ENCODE results near the gene SLC35G2. TPM values are rescaled to one million over a fixed set of nuclear protein-coding genes. Genes with fewer than 3 reads are reported as not detected.
"Not testable (repeated sequence)": the region's sequence is repeated elsewhere in the genome, so short reads cannot be mapped to it uniquely, and the experiment has no call there.

The SLC35G2 gene
- total and polyA plus RNA-seq, 9 donors: 1.5 to 2.9 (median 2.2) TPM

- H3K9me3 ChIP-seq (replicated peaks; ENCODE audit: control insufficient read depth, low read depth, low read length): no peaks in the 10 kb centered on the region
- H3K27ac ChIP-seq (ENCODE audit: low read length): no peak overlapping the region
- no peaks in the 10 kb centered on the region for H3K36me3 ChIP-seq (ENCODE audit: control insufficient read depth, insufficient read depth, low read length)
- DNase-seq: no peak
- no peaks in the 10 kb centered on the region for H3K27me3 ChIP-seq (ENCODE audit: control insufficient read depth, insufficient read depth, low read length)
- no peaks in the 10 kb centered on the region for H3K4me1 ChIP-seq (ENCODE audit: control insufficient read depth, insufficient read depth, low read length)
- WGBS (ENCODE audit: insufficient coverage): no CpG with 5 or more reads among the region's 4 CpGs
- no peak overlapping the region for H3K4me3 ChIP-seq (ENCODE audit: low read length)
Observed at GRCh38 chr3:136792556-136793330, 26.2 kb upstream of the SLC35G2 start.

DNA sequence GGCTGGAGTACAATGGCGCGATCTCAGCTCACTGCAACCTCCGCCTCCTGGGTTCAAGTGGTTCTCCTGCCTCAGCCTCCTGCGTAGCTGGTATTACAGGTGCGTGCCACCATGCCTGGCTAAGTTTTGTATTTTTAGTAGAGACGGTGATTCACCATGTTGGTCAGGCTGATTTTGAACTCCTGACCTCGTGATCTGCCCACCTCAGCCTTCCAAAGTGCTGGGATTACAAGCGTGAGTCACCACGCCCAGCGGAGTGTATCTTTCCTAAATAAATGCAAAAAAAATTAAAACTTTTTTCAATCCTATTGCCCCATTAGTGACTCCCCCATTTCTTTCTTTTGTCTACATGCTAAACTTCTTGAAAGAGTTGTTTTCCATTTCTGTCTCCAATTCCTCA lies 17.8 kb upstream of the SLC35G2 start:
- not testable (repeated sequence) for H3K27ac ChIP-seq (ENCODE audit: low read length); H3K4me1 ChIP-seq (ENCODE audit: control insufficient read depth, insufficient read depth, low read length); H3K27me3 ChIP-seq (ENCODE audit: control insufficient read depth, insufficient read depth, low read length); H3K36me3 ChIP-seq (ENCODE audit: control insufficient read depth, insufficient read depth, low read length); H3K4me3 ChIP-seq (ENCODE audit: low read length); DNase-seq; H3K9me3 ChIP-seq (replicated peaks; ENCODE audit: control insufficient read depth, low read depth, low read length)
- WGBS (ENCODE audit: insufficient coverage): 98% methylated on average over 8 of the region's 10 CpGs

DNA sequence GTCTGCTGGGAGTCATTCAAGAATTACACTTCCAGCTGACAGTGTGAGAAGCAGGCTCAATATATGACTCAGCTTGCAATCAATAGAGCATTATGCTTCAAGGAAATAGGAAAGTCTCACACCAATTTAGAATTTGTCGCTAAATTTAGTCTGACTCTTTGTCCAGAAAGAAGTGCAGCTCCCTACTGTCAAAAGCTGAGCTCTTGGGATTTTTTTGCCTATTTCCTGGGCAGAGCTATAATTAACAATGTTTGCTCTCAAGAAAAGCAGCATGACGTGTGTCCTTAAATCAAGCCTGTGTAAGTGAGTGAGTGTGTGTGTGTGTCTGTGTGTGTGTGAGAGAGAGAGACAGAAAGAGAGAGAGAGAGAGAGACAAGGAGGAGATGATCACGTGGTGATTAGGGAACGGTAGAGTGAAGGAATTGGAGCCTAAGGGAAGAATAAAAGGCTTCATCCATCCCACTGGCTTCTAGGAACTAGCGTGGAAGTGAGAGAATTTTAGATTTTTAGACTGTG lies 16.4 kb upstream of the SLC35G2 start:
- DNase-seq: peak; percentile 65
- no peak overlapping the region for H3K4me3 ChIP-seq (ENCODE audit: low read length)
- no peaks in the 10 kb centered on the region for H3K36me3 ChIP-seq (ENCODE audit: control insufficient read depth, insufficient read depth, low read length)
- H3K4me1 ChIP-seq (ENCODE audit: control insufficient read depth, insufficient read depth, low read length): no peaks in the 10 kb centered on the region
- 38% methylated on average over 1 of the region's 5 CpGs for WGBS (ENCODE audit: insufficient coverage)
- H3K27ac ChIP-seq (ENCODE audit: low read length): peak overlapping the region; percentile 39
- H3K27me3 ChIP-seq (ENCODE audit: control insufficient read depth, insufficient read depth, low read length): no peaks in the 10 kb centered on the region
- no peaks in the 10 kb centered on the region for H3K9me3 ChIP-seq (replicated peaks; ENCODE audit: control insufficient read depth, low read depth, low read length)

DNA sequence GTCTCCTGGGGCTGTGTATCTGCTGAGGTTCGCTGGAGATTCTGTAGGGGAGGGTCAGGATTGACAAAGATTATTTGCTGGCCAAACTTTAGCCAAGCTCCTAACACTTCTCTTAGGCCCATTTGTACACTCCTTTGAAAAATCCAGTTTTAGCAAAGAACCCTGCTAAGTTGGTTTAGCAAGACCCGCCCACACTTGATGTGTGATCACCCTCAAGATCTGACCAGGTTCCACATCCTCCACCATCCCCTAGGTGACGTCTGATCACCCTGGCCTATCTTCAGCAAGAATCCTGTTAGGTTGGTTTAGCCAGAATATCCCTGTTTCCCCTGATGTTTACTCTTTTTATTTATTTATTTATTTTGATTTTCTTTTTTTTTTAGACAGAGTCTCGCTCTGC lies 14.8 kb upstream of the SLC35G2 start:
- Histone ChIP-seq H3K36me3 (ENCODE audit: control insufficient read depth, insufficient read depth, low read length) (no peaks in the 10 kb centered on the region), H3K4me1 (ENCODE audit: control insufficient read depth, insufficient read depth, low read length) (no peaks in the 10 kb centered on the region), H3K27me3 (ENCODE audit: control insufficient read depth, insufficient read depth, low read length) (no peaks in the 10 kb centered on the region), H3K27ac (ENCODE audit: low read length) (no peak overlapping the region), H3K9me3 (replicated peaks; ENCODE audit: control insufficient read depth, low read depth, low read length) (no peaks in the 10 kb centered on the region), H3K4me3 (ENCODE audit: low read length) (no peak overlapping the region)
- WGBS (ENCODE audit: insufficient coverage): no CpG with 5 or more reads among the region's 4 CpGs
- no peak for DNase-seq

GRCh38 chr3:136804813-136805212 lies 14.1 kb upstream of the SLC35G2 start:
- no peaks in the 10 kb centered on the region for H3K4me1 ChIP-seq (ENCODE audit: control insufficient read depth, insufficient read depth, low read length)
- peak; percentile 14 for DNase-seq
- H3K4me3 ChIP-seq (ENCODE audit: low read length): no peak overlapping the region
- H3K36me3 ChIP-seq (ENCODE audit: control insufficient read depth, insufficient read depth, low read length): no peaks in the 10 kb centered on the region
- no peaks in the 10 kb centered on the region for H3K27me3 ChIP-seq (ENCODE audit: control insufficient read depth, insufficient read depth, low read length)
- H3K9me3 ChIP-seq (replicated peaks; ENCODE audit: control insufficient read depth, low read depth, low read length): no peaks in the 10 kb centered on the region
- no peak overlapping the region for H3K27ac ChIP-seq (ENCODE audit: low read length)

DNA sequence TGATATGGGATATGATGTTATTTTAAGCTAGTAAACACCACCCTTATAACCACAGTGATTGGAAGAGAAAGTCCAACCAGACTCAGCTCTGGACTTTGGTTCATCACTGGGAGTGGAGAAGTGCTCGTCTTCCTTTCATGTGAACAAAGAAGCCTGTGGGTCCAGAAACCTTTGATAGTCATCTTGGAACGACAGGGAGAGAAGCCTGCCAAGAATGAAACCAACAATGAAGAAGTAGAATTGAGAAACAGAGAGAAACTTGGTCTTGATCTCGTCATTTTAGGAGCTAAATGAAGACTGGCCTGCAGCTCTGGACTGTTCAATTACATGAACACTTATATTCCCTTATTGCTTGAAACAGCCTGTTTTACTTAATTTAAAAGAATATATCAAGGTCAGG lies 13.1 kb upstream of the SLC35G2 start:
- no peak for DNase-seq

DNA sequence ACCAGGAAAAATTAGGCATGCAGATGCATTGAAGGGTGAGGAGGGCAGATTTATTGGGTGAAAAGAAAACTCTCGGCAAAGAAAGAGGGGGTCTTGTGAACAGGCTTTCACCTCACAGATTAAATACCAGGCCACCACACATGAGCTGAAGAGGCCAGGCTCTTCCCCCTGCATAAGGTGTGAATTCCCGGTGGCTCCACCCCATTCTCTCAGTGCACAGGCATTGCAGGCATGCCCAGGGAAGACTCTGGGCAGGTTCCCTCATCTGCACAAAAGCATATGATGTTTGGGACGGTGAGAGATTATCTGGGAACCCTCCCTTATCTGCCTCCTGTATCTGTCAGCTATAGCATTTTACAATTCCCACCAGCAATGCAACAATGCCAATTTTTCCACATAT lies 7.2 kb upstream of the SLC35G2 start:
- Histone ChIP-seq H3K36me3 (ENCODE audit: control insufficient read depth, insufficient read depth, low read length) (no peaks in the 10 kb centered on the region), H3K9me3 (replicated peaks; ENCODE audit: control insufficient read depth, low read depth, low read length) (no peaks in the 10 kb centered on the region)
- WGBS (ENCODE audit: insufficient coverage): no CpG with 5 or more reads among the region's 3 CpGs

More for the DNA sequence above, 13.1 kb upstream of the SLC35G2 start:
- no peaks in the 10 kb centered on the region for H3K36me3 ChIP-seq (ENCODE audit: control insufficient read depth, insufficient read depth, low read length)
- no peaks in the 10 kb centered on the region for H3K4me1 ChIP-seq (ENCODE audit: control insufficient read depth, insufficient read depth, low read length)
- H3K27me3 ChIP-seq (ENCODE audit: control insufficient read depth, insufficient read depth, low read length): no peaks in the 10 kb centered on the region
- H3K4me3 ChIP-seq (ENCODE audit: low read length): no peak overlapping the region
- 43% methylated on average over 2 of the region's 3 CpGs for WGBS (ENCODE audit: insufficient coverage)
- no peaks in the 10 kb centered on the region for H3K9me3 ChIP-seq (replicated peaks; ENCODE audit: control insufficient read depth, low read depth, low read length)
- no peak overlapping the region for H3K27ac ChIP-seq (ENCODE audit: low read length)

DNA sequence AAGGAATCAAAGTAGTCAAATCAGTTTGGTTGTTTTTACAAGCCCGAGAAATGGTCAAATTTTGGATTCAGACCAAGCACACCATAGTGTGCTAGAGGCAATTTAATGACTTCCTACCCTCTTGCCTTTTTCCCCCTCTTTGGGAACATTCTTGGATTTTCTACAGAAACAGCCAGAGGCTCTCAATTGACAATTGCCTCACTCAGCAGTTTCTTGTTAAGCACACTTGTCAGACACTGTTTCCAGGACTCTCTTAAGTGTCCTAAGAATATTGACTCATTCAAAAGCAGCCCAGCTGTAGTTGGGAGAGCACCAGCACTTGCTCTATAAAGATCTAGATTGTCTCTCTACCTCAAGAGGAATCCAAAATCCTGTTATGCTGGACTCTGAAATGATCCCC lies 1.5 kb upstream of the SLC35G2 start:
- H3K4me3 ChIP-seq (ENCODE audit: low read length): no peak overlapping the region
- H3K9me3 ChIP-seq (replicated peaks; ENCODE audit: control insufficient read depth, low read depth, low read length): no peaks in the 10 kb centered on the region
- H3K4me1 ChIP-seq (ENCODE audit: control insufficient read depth, insufficient read depth, low read length): peaks cover 17% of the 10 kb centered on the region
- DNase-seq: peak; percentile 32
- H3K27ac ChIP-seq (ENCODE audit: low read length): no peak overlapping the region
- no CpG with 5 or more reads among the region's 1 CpG for WGBS (ENCODE audit: insufficient coverage)
- no peaks in the 10 kb centered on the region for H3K36me3 ChIP-seq (ENCODE audit: control insufficient read depth, insufficient read depth, low read length)
- peaks cover 24% of the 10 kb centered on the region for H3K27me3 ChIP-seq (ENCODE audit: control insufficient read depth, insufficient read depth, low read length)

More for the DNA sequence above, 7.2 kb upstream of the SLC35G2 start:
- H3K27ac ChIP-seq (ENCODE audit: low read length): no peak overlapping the region
- no peaks in the 10 kb centered on the region for H3K27me3 ChIP-seq (ENCODE audit: control insufficient read depth, insufficient read depth, low read length)
- H3K4me3 ChIP-seq (ENCODE audit: low read length): no peak overlapping the region
- DNase-seq: no peak
- H3K4me1 ChIP-seq (ENCODE audit: control insufficient read depth, insufficient read depth, low read length): no peaks in the 10 kb centered on the region

GRCh38 chr3:136818191-136818768 lies 646 bp upstream of the SLC35G2 start:
- peak; percentile 40 for DNase-seq
- Histone ChIP-seq H3K4me1 (ENCODE audit: control insufficient read depth, insufficient read depth, low read length) (peaks cover 17% of the 10 kb centered on the region), H3K27ac (ENCODE audit: low read length) (peak overlapping the region; percentile 45), H3K9me3 (replicated peaks; ENCODE audit: control insufficient read depth, low read depth, low read length) (no peaks in the 10 kb centered on the region), H3K4me3 (ENCODE audit: low read length) (peak overlapping the region; percentile 67), H3K36me3 (ENCODE audit: control insufficient read depth, insufficient read depth, low read length) (no peaks in the 10 kb centered on the region), H3K27me3 (ENCODE audit: control insufficient read depth, insufficient read depth, low read length) (peaks cover 24% of the 10 kb centered on the region)
- WGBS (ENCODE audit: insufficient coverage): 20% methylated on average over 6 of the region's 8 CpGs

DNA sequence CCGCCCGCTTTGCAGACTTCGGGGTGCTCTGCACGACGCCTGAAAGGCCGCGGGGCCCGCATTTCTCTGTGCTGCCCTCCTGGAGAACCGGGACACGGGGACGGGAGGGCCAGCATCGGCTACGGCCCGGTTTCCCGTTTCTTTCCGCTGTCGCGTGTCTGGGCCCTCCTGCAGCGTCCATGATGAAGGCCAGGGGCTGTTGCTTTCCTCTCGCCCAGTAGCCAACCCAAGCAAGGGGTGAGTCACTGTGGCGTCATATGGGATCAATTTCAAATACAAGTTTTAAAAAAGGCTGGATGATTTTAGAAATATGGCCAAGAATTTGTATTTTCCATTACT lies 435 bp downstream of the SLC35G2 start:
- no peaks in the 10 kb centered on the region for H3K36me3 ChIP-seq (ENCODE audit: control insufficient read depth, insufficient read depth, low read length)
- no peak for DNase-seq
- peak overlapping the region; percentile 67 for H3K4me3 ChIP-seq (ENCODE audit: low read length)
- H3K4me1 ChIP-seq (ENCODE audit: control insufficient read depth, insufficient read depth, low read length): peaks cover 17% of the 10 kb centered on the region
- H3K9me3 ChIP-seq (replicated peaks; ENCODE audit: control insufficient read depth, low read depth, low read length): peaks cover 4% of the 10 kb centered on the region
- peak overlapping the region; percentile 55 for H3K27ac ChIP-seq (ENCODE audit: low read length)
- 0% methylated on average over 15 of the region's 21 CpGs for WGBS (ENCODE audit: insufficient coverage)
- H3K27me3 ChIP-seq (ENCODE audit: control insufficient read depth, insufficient read depth, low read length): peaks cover 24% of the 10 kb centered on the region

Measured in muscle of leg (tissue), 11 donors.